GM12801 (cell line): Measurements from ENCODE around the gene WFS1.

Experiments
- CTCF ChIP-seq: IDR thresholded peaks from one replicate; pipeline ENCODE4 v1.5.1; 2011; ENCODE audit warnings: control low read depth; ENCODE audit not compliant: insufficient read length; ENCODE audit errors: extremely low read depth

Gene WFS1

GRCh38 chr4:6288342-6288741, 18.7 kb downstream of the WFS1 start:
- TF ChIP-seq CTCF = no peak

GRCh38 chr4:6288871-6289270, 19.2 kb downstream of the WFS1 start:
- no peak for TF ChIP-seq CTCF

GRCh38 chr4:6290256-6290655, 20.6 kb downstream of the WFS1 start:
- TF ChIP-seq CTCF = no peak

- no peak for TF ChIP-seq CTCF
These were observed 21.3 kb downstream of the WFS1 start for GRCh38 chr4:6290769-6291547.

GRCh38 chr4:6291784-6292297, 22.2 kb downstream of the WFS1 start:
- TF ChIP-seq CTCF = no peak

GRCh38 chr4:6292376-6293096, 22.9 kb downstream of the WFS1 start:
- TF ChIP-seq CTCF = no peak

- TF ChIP-seq CTCF = no peak
These were observed 23.4 kb downstream of the WFS1 start for GRCh38 chr4:6293097-6293445.
